IMR-90 (cell line): ENCODE results near the gene TUBGCP2. TPM values are rescaled to one million over a fixed set of nuclear protein-coding genes. Genes with fewer than 3 reads are reported as not detected.
A peak's percentile ranks its signal among the peaks of the same experiment; 100 is the strongest.

Source experiments
- ATAC-seq: fragments of 200-7000 bp; cut with Tn5 transposase; 2 replicates; pipeline ENCODE4 v1.9.1; 2020; ENCODE audit warnings: low read depth, mild to moderate bottlenecking, moderate library complexity
- BruUV-seq: library from RNA; stranded (reverse); fragments of 400-500 nt; replicated peaks from 2 replicates; lab custom pipeline; 2021; lab: Mats Ljungman, UMichigan
- CTCF ChIA-PET: fragments of 300-600 bp; formaldehyde crosslinking; extraction: SDS; loops from one replicate; lab custom pipeline; 2021; ENCODE audit warnings: antibody characterized with exemption; lab: Yijun Ruan, JAX
- POLR2A ChIA-PET: fragments of 300-600 bp; sonication (Branson Sonifier 250); formaldehyde crosslinking; loops from one replicate; lab custom pipeline; 2022; ENCODE audit warnings: antibody characterized with exemption; ENCODE audit not compliant: unreplicated experiment; lab: Charles Lee
- DNase-seq: peaks from one replicate; pipeline ENCODE4 v3.0.0; 2013
- H2AFZ ChIP-seq: replicated peaks from 2 replicates; pipeline ENCODE3; 2013; ENCODE audit warnings: low read length, mild to moderate bottlenecking; ENCODE audit not compliant: poor library complexity
- H2AK5ac ChIP-seq: 2 replicates; pipeline ENCODE4 v1.6.1; 2013; ENCODE audit warnings: low read depth, low read length, inconsistent platforms
- H2AK9ac ChIP-seq: replicated peaks from 2 replicates; pipeline ENCODE3; 2013; ENCODE audit warnings: mild to moderate bottlenecking, low read depth, low read length, moderate library complexity; ENCODE audit not compliant: poor library complexity
- H2BK120ac ChIP-seq: 2 replicates; pipeline ENCODE4 v1.6.1; 2013; ENCODE audit warnings: low read depth, low read length, inconsistent platforms
- H2BK15ac ChIP-seq: 3 replicates; pipeline ENCODE4 v1.6.1; 2013; ENCODE audit warnings: low read depth, low read length, inconsistent platforms
- H2BK20ac ChIP-seq: 2 replicates; pipeline ENCODE4 v1.6.1; 2013; ENCODE audit warnings: low read depth, mild to moderate bottlenecking, inconsistent platforms, low read length, moderate library complexity
- H2BK5ac ChIP-seq: 2 replicates; pipeline ENCODE4 v1.6.1; 2013; ENCODE audit warnings: mild to moderate bottlenecking, low read depth, low read length, inconsistent platforms; ENCODE audit not compliant: poor library complexity, severe bottlenecking
- H3K14ac ChIP-seq: replicated peaks from 2 replicates; pipeline ENCODE4 v1.6.1; 2013; ENCODE audit warnings: low read depth, low read length, inconsistent platforms
- H3K18ac ChIP-seq: 2 replicates; pipeline ENCODE4 v1.6.1; 2013; ENCODE audit warnings: low read depth, low read length, control low read depth
- H3K23ac ChIP-seq: 2 replicates; pipeline ENCODE4 v1.6.1; 2013; ENCODE audit warnings: low read depth, low read length, inconsistent platforms
- H3K27ac ChIP-seq: 2 replicates; pipeline ENCODE4 v1.5.1; 2013; ENCODE audit warnings: mild to moderate bottlenecking, control low read depth, low read length; ENCODE audit not compliant: insufficient read depth
- H3K27me3 ChIP-seq: 2 replicates; pipeline ENCODE4 v1.6.1; 2013; ENCODE audit warnings: low read length; ENCODE audit not compliant: control insufficient read depth, insufficient read depth
- H3K36me3 ChIP-seq: 2 replicates; pipeline ENCODE4 v1.6.1; 2013; ENCODE audit warnings: low read length, mixed read lengths; ENCODE audit not compliant: control insufficient read depth, insufficient read depth
- H3K4ac ChIP-seq: 2 replicates; pipeline ENCODE4 v1.6.1; 2013; ENCODE audit warnings: low read depth, low read length, inconsistent platforms
- H3K4me1 ChIP-seq: 2 replicates; pipeline ENCODE4 v1.6.1; 2013; ENCODE audit warnings: low read length, mixed read lengths; ENCODE audit not compliant: control insufficient read depth, insufficient read depth
- H3K4me2 ChIP-seq: 2 replicates; pipeline ENCODE4 v1.6.1; 2013; ENCODE audit warnings: low read depth, mild to moderate bottlenecking, control low read depth, low read length, moderate library complexity
- H3K4me3 ChIP-seq: 2 replicates; pipeline ENCODE4 v1.5.1; 2013; ENCODE audit warnings: low read depth, mild to moderate bottlenecking, control low read depth, low read length, moderate library complexity; ENCODE audit not compliant: insufficient read depth
- H3K56ac ChIP-seq: 2 replicates; pipeline ENCODE4 v1.6.1; 2013; ENCODE audit warnings: low read length, inconsistent platforms; ENCODE audit not compliant: insufficient read depth; ENCODE audit errors: extremely low read depth
- H3K79me1 ChIP-seq, 2 experiments: 2 replicates each; pipeline ENCODE4 v1.6.1; 2013; ENCODE audit warnings: low read length in 2 of 2, inconsistent platforms in 1 of 2, low read depth in 1 of 2
- H3K9ac ChIP-seq: 2 replicates; pipeline ENCODE4 v1.6.1; 2013; ENCODE audit warnings: low read depth, low read length, control low read depth
- H3K9me1 ChIP-seq: 2 replicates; pipeline ENCODE4 v1.6.1; 2013; ENCODE audit warnings: low read length, inconsistent platforms; ENCODE audit not compliant: insufficient read depth
- H3K9me3 ChIP-seq: 2 replicates; pipeline ENCODE4 v1.6.1; 2013; ENCODE audit warnings: low read length; ENCODE audit not compliant: control insufficient read depth, insufficient read depth
- H4K20me1 ChIP-seq: 2 replicates; pipeline ENCODE4 v1.6.1; 2013; ENCODE audit warnings: low read length, inconsistent platforms; ENCODE audit not compliant: insufficient read depth
- H4K5ac ChIP-seq: 2 replicates; pipeline ENCODE4 v1.6.1; 2013; ENCODE audit warnings: mild to moderate bottlenecking, low read depth, low read length, control low read depth
- H4K8ac ChIP-seq, 2 experiments: 2 replicates each; pipeline ENCODE4 v1.6.1; 2013; ENCODE audit warnings: low read depth in 2 of 2, low read length in 2 of 2, control low read depth in 1 of 2, inconsistent platforms in 1 of 2
- H4K91ac ChIP-seq: 2 replicates; pipeline ENCODE4 v1.6.1; 2013; ENCODE audit warnings: low read depth, low read length, inconsistent platforms; ENCODE audit not compliant: insufficient read depth
- USF2 ChIP-seq: fragments of 150-350 bp; IDR thresholded peaks from 2 replicates; pipeline ENCODE4 v1.6.1; 2017; ENCODE audit warnings: mild to moderate bottlenecking, antibody characterized with exemption, low read length, low read depth
- WGBS, 2 experiments: methylation state at CpG; one replicate each; pipeline versions ENCODE4 v1.1.5 to v1.1.7; 2013; ENCODE audit warnings: missing lambda C conversion rate in 2 of 2; ENCODE audit not compliant: insufficient read length in 1 of 2; ENCODE audit errors: extremely low coverage in 2 of 2; 5-methylcytosine and 5-hydroxymethylcytosine counted together
- dilution Hi-C: fragments of 300-500 bp; cut with HindIII; formaldehyde crosslinking; loops from one replicate; pipeline ENCODE4 v1.14.3; 2018; ENCODE audit warnings: low sequenced_read_pairs; ENCODE audit not compliant: unreplicated experiment
- in situ Hi-C: fragments of 300-500 bp; cut with MboI; formaldehyde crosslinking; loops from 3 replicates; pipeline ENCODE4 v1.14.3; 2019; ENCODE audit warnings: low sequenced_read_pairs, inconsistent platforms, mixed read lengths
- intact Hi-C: fragments of 100-400 bp; cut with micrococcal nuclease; formaldehyde crosslinking; loops from 2 replicates; pipeline ENCODE4 v1.10.0; 2022
- polyA plus RNA-seq, 3 experiments: library from polyadenylated mRNA; depleted of rRNA; stranded (reverse); fragments of >200 nt; gene quantifications; 2 replicates each; pipeline ENCODE4 v1.2.3, GENCODE V29; 2012; ENCODE audit warnings: low replicate concordance in 1 of 3
- total RNA-seq: library from RNA; depleted of rRNA; stranded (reverse); fragments of >200 nt; gene quantifications from 2 replicates; pipeline ENCODE4 v1.2.3, GENCODE V29; 2012

TUBGCP2 gene
- total and polyA plus RNA-seq, 2 of the 4 experiments (the other 2 are of a cell fraction) = 48.1 to 72.6 TPM

DNA sequence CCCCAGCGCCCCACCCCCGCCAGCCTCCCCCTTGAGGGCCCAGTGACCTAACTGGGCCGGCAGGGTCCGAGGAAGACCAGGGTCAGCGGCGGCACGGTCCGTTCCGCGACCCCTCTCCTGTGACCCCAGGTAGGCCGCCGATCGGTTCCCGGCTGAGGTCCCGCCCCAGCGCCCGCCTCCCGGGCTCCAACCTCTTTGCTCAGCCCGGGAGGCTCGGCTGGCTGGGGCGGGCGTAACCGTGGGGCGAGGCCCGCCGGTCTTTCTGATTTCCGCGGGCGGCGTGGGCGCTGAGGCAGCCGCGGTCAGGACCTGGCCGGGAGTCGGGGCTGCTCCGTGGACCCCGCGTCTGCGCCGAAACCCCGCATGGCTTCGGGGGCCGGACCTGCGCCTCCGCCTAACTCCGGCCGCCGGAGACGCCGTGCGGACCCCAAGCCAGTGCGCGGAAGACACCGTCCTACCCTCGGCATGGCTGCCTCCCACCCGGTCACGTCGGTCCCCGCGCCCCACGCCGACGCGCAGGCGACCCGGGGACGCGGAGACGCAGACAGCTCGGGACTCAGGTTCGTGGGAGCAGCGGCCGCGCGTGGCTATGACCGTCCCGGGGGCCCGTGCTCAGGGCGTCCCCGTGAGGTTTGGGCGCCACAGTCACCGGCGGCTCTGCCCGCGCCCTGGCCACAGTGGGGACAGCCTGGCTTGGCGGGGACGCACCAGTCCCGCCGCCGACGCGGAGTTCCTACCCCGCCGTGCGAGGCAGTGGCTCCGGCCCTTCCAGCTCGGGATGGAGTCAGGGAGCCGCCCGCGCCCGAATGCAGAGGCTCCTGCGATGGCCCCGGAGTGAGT lies 72.1 kb downstream of the TUBGCP2 start:
- Histone ChIP-seq H4K20me1 (no peaks in the 10 kb centered on the region), H2BK15ac (no peak overlapping the region), H3K79me1 (no peaks in the 10 kb centered on the region), H2AK5ac (no peak overlapping the region), H2AFZ (peak overlapping the region; percentile 80), H3K4me3 (no peak overlapping the region), H3K9me3 (peaks cover 4% of the 10 kb centered on the region; the same call in 1 of the 2 replicates), H3K56ac (no peak overlapping the region), H3K9ac (no peak overlapping the region), H4K91ac (no peak overlapping the region), H3K36me3 (no peaks in the 10 kb centered on the region), H2BK5ac (no peak overlapping the region), H3K27me3 (peaks cover 80% of the 10 kb centered on the region), H4K8ac (no peak overlapping the region), H2BK20ac (no peak overlapping the region), H3K4me2 (no peak overlapping the region), H2BK120ac (no peak overlapping the region), H4K5ac (no peak overlapping the region), H2AK9ac (no peak overlapping the region), H3K27ac (no peak overlapping the region), H3K14ac (no peak overlapping the region), H3K9me1 (no peaks in the 10 kb centered on the region), H3K4ac (no peak overlapping the region), H3K18ac (no peak overlapping the region), H3K4me1 (peaks cover 5% of the 10 kb centered on the region; the same call in 1 of the 2 replicates), H3K23ac (no peak overlapping the region)
- POLR2A ChIA-PET = no interaction called here
- no peak for TF ChIP-seq USF2
- dilution Hi-C loops (no loop called here), in situ Hi-C loops (no loop called here), intact Hi-C loops (no loop called here)
- DNase-seq (no peak), ATAC-seq (peak; percentile 44)
- 1% methylated on average over 50 of the region's 103 CpGs; no CpG with 5 or more reads in 1 of the 2 experiments for WGBS, 2 experiments
- BruUV-seq = no TSS peak
- CTCF ChIA-PET = no interaction called here
